ENCODE measurements around the gene SOWAHA.

The SOWAHA gene

DNA sequence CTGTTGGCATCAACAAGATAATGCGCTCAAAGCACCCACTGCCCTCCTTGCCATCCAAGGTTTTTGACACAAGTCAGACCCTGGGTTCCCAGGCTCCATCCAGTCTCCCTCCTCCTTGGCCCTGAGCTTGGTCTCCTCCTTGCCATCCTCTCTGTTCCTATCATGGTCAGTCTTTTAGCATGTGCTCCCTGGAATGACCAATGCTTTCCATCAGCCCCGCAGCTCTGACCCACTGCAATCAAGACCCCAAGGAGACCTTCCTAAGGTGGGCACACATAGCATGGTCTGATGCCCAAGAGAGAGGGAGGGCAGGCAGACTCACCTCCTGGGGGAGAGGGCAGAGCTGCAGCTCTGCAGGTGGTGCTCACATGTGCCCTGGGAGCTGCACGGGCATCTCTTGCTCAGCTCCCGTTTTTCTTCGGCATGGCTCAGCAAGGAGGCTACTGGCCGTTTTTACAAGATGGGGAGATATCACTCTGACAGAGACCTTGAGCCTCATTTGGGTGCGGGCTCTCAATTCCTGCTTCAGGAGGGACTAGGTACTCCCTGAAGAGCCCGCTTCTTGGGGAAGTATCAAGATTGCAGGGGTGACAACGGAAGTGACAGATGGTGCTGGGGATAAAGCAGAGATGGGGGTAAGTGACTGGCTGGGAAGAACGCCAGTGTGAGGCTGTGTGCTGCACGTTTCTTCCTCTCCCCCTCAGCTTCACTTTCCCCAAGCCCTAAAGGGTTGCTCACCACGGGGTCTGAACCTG lies 39.3 kb upstream of the SOWAHA start:
- ATAC-seq (replicated peaks): no peak
- no peak overlapping the region for H3K4me3 Mint-ChIP-seq

DNA sequence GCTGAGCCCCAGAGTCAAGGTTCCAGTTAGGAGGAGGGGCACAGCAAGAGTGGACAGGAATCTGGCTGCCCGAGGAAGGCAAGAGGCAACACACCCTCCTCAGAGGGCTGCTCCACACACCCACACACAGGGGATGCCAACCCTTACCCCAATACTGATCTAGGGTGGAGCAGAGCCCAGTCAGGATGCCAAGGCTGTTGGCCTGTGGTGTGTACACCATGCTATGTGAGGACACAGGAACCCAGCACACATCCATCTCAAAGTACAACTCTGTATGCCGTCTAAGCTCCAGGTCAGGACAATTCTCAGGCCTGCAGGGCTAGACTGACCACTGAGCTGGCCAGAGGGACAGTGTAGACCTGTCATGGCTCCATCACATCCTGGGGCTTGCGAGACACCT lies 38.7 kb upstream of the SOWAHA start:
- Mint-ChIP-seq H3K36me3 (no peaks in the 10 kb centered on the region), H3K4me1 (peaks cover 5 to 8% of the 10 kb centered on the region in 2 donors), H3K4me3 (no peak overlapping the region), H3K9me3 (no peaks in the 10 kb centered on the region), H3K27ac (no peak overlapping the region), H3K27me3 (peaks cover 34 to 62% of the 10 kb centered on the region in 2 donors)
- no peak for ATAC-seq (replicated peaks)
- no peak for DNase-seq

More for the DNA sequence above, 39.3 kb upstream of the SOWAHA start:
- no peaks in the 10 kb centered on the region for H3K36me3 Mint-ChIP-seq
- peaks cover 5 to 8% of the 10 kb centered on the region in 2 donors for H3K4me1 Mint-ChIP-seq
- DNase-seq: no peak
- H3K27ac Mint-ChIP-seq: no peak overlapping the region
- no peaks in the 10 kb centered on the region for H3K9me3 Mint-ChIP-seq
- peaks cover 29 to 58% of the 10 kb centered on the region in 2 donors for H3K27me3 Mint-ChIP-seq

DNA sequence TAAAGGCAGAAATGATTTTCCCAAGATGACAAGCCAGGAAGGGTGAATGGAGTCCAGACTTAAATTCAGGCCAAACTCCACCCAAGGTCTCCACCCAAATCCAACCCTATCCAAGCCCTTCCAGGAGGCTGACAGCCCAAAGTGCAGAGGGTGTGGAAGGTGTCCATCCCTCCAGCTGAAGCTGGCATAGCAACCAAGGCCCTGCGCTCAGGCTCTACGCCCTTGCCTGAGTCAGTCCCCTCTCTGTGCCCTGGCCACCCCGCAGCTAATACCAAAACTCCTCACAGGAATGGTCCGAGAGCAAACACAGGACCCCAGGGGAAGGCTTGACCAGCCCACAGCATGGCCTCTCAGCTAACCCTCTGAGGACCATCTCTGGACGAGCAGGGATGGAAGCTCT lies 38.2 kb upstream of the SOWAHA start:
- Mint-ChIP-seq H3K9me3 (no peaks in the 10 kb centered on the region), H3K36me3 (no peaks in the 10 kb centered on the region), H3K27me3 (peaks cover 39 to 66% of the 10 kb centered on the region in 2 donors), H3K4me1 (peaks cover 5 to 8% of the 10 kb centered on the region in 2 donors), H3K4me3 (no peak overlapping the region), H3K27ac (no peak overlapping the region)
- no peak for DNase-seq
- no peak for ATAC-seq (replicated peaks)

DNA sequence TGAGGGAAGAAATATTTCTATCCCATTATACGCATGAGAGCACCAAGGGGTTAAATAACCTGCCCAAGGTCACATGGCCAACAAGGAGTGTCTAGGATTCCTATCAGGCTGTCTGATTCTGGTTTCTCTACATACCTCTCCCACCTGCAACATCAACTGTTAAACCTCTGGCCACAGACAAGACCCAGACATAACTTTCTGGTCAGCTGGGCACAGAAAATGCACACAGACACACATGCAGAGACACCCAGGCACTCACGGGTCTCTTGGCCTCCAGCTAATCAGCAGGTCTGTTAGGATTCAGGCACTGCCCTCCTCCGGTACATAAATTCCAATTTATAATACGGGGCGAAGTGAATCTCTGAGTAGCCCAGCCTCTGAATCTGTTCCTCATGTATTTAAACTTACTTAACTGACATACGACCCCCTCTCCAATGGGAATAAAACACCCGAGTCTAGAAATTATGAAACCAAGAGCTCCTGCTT lies 37.6 kb upstream of the SOWAHA start:
- ATAC-seq (replicated peaks): no peak
- Mint-ChIP-seq H3K27ac (no peak overlapping the region), H3K4me3 (no peak overlapping the region), H3K27me3 (peaks cover 41 to 69% of the 10 kb centered on the region in 2 donors), H3K9me3 (no peaks in the 10 kb centered on the region), H3K36me3 (no peaks in the 10 kb centered on the region), H3K4me1 (peaks cover 5 to 8% of the 10 kb centered on the region in 2 donors)
- DNase-seq: no peak

DNA sequence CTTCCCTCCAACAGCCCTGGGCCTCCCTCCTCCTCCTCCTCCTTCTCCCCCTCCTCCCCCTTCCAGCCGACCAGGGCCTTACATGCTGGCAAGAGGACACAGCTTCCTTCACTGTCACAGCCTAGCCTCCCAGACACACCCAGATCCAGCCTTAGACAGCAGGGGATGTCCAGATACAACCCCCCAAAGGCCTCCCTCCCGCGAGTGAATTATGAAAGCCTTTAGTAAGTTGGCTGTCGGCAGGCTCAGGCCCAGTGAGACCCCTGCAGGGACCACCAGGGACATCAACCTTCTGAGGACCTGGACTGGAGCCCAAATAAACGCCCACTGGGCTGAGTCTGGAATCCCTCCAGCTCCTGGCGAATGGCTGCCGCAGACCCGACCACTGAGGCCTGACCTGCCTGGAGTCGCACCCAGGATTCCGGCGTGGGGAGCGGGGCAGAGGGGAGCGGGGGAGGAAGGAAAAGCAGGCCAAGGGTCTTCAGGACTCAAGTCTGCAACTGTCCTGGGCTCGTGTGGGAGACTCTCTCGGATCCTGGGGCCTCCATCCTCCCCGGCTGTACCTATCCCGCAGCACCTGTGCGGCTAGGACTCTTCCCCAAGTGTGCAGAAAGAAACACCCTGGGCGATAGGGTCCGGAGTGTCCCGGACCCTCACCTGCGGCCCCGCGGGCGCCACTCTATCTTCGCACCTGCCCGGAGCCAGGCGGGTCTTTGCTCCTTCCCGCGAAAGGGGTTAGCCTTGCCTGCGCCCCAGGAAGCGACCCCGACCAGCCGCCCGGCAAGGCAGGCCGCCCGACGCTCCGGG lies 36.8 kb upstream of the SOWAHA start:
- ATAC-seq (replicated peaks): peak; percentile 27 to 32
- peak overlapping the region; percentile 56 for H3K27ac Mint-ChIP-seq
- H3K4me1 Mint-ChIP-seq: peaks cover 5 to 8% of the 10 kb centered on the region in 2 donors
- peaks cover 43 to 74% of the 10 kb centered on the region in 2 donors for H3K27me3 Mint-ChIP-seq
- peak overlapping the region; percentile 60 to 77 for H3K4me3 Mint-ChIP-seq
- H3K9me3 Mint-ChIP-seq: no peaks in the 10 kb centered on the region
- no peaks in the 10 kb centered on the region for H3K36me3 Mint-ChIP-seq
- DNase-seq: no peak

DNA sequence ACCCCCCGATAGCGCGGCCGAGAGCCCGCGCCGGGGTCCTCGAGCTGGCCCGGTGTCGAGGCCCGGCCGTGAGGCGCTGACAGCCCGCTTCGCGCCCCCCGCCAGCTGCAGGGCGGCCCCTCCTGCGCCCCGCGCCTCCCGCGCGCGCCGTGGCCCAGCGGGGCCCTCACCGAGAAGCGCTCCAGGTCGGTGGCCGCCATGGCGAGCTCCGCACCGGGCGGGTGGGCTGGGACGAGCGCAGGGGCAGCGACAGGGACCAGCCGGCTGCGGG lies 36.2 kb upstream of the SOWAHA start:
- H3K36me3 Mint-ChIP-seq: no peaks in the 10 kb centered on the region
- H3K4me3 Mint-ChIP-seq: peak overlapping the region in 1 of 2 donors; percentile 77
- H3K27me3 Mint-ChIP-seq: peaks cover 48 to 79% of the 10 kb centered on the region in 2 donors
- H3K4me1 Mint-ChIP-seq: peaks cover 5 to 8% of the 10 kb centered on the region in 2 donors
- DNase-seq (no peak), ATAC-seq (replicated peaks) (no peak)
- no peak overlapping the region for H3K27ac Mint-ChIP-seq
- H3K9me3 Mint-ChIP-seq: no peaks in the 10 kb centered on the region

DNA sequence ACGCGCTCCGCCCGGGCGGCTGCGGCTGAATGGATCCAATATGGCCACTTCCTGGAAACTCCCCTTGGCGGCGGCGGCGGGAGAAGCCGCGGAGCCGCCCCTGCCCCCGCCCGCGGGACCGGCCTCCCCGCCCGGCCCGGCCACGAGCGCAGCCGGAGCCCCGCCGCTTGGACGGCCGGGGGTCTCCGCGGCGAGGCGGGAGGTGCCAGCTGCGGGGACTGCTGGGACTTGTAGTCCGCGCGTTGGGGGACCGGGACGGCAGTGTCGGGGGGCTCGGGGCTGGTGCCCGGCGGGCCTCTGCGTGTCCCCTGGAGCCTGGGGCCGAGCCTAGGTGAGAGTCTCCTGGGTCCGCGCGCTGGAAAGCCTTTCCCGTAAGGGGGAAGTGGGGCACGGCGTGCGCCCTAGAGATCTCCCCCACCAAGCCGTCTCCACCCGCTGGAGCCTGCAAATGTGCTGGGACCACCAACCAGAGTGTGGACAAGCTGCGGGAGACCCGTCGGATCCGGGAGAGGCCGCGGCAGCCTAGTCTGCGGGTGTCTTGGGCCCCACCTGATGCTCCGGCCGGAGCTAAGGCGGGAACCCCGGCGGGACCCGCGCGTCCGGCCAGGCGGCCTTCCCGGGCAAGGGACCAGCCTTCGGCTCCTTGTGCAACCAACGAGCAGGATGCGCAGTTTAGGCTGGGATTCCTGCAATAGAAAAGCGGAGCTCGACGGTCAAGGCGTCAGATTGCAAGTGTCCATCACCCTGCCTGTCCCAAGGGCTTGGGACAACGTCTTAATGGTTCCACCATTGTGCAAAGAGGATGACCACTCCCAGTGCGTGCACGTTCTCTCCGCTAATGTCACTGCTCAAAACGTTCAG lies 35.7 kb upstream of the SOWAHA start, which contains the start of gene SEPTIN8:
Gene SEPTIN8 (minus strand): TSS at position 31 of the 861 bp plus-strand sequence. CDS start 102 bp downstream, outside the sequence.
- Mint-ChIP-seq H3K27me3 (peaks cover 54 to 79% of the 10 kb centered on the region in 2 donors), H3K9me3 (no peaks in the 10 kb centered on the region), H3K4me3 (peak within 1 kb of the TSS; percentile 77 to 81), H3K36me3 (no peaks in the 10 kb centered on the region), H3K4me1 (peaks cover 5 to 14% of the 10 kb centered on the region in 2 donors), H3K27ac (peak within 1 kb of the TSS; percentile 56)
- ATAC-seq (replicated peaks): peak; percentile 75 to 84
- peak; percentile 28 for DNase-seq

DNA sequence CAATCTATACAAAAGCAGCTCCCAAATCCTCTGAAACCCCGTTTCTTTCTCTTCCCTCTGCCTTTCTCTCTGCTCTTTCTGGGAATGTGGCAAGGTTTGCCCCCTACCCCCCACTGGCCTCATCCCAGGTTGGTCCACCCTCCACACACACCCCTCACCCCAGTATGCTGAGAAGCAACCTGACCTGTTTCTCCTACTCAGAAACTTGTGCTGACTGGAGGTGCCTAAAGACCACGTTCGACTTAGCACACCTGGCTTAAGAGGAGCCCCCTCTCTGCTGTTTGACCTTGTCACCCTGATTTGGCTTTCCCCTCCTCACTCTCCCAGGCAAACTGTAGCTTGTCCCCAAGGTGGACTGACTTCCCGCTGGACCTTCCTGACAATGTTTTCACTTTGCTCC lies 35.0 kb upstream of the SOWAHA start:
- Mint-ChIP-seq H3K27me3 (peaks cover 55 to 79% of the 10 kb centered on the region in 2 donors), H3K9me3 (no peaks in the 10 kb centered on the region)

DNA sequence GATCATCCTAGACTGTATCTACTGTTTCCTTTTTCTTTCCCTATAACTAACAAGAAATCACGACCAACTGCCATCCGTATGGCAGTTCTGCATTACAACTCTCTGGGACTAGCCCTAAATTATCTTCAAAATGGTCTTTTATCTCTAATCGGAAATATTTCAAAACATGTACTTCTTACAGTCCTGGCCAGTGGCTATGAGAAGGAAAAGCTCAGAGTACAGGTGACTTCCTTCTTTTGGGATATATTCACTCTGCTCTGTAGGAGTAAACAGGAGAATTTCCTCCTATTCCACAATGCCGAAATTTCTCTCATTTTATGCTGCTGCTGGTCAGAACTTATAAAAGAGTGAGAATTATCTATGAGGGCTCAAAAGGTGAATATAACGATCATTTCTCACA lies 34.2 kb upstream of the SOWAHA start:
- Mint-ChIP-seq H3K27me3 (peaks cover 53 to 79% of the 10 kb centered on the region in 2 donors), H3K4me1 (peaks cover 5 to 15% of the 10 kb centered on the region in 2 donors), H3K4me3 (no peak overlapping the region), H3K27ac (no peak overlapping the region), H3K9me3 (no peaks in the 10 kb centered on the region), H3K36me3 (no peaks in the 10 kb centered on the region)
- ATAC-seq (replicated peaks) (no peak), DNase-seq (no peak)

More for the DNA sequence above, 35.0 kb upstream of the SOWAHA start:
- H3K4me1 Mint-ChIP-seq: peaks cover 5 to 15% of the 10 kb centered on the region in 2 donors
- ATAC-seq (replicated peaks): no peak
- H3K36me3 Mint-ChIP-seq: no peaks in the 10 kb centered on the region
- no peak for DNase-seq
- H3K27ac Mint-ChIP-seq: peak overlapping the region; percentile 56
- peak overlapping the region; percentile 77 to 81 for H3K4me3 Mint-ChIP-seq

DNA sequence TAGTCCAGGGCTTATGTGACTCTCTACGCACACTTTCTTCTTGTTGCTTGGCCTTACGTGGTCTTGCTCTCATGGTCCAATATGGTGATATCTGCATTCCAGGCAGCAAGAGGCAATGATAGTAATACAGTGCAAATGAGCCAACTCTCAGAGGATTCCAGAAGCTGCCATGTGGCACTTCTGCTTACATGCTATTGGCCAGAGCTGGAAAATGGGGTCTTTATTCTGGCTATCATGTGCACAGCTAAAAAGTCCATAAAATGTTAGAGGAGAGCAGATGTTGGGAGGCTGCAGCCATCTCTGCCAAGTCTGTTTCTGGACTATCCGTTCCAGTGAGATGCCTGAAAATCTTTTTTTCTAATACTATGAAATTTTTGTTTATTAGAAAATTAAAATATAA lies 33.1 kb upstream of the SOWAHA start:
- peaks cover 47 to 77% of the 10 kb centered on the region in 2 donors for H3K27me3 Mint-ChIP-seq
- no peaks in the 10 kb centered on the region for H3K36me3 Mint-ChIP-seq
- no peak for DNase-seq
- no peak for ATAC-seq (replicated peaks)
- H3K4me1 Mint-ChIP-seq: peaks cover 6 to 16% of the 10 kb centered on the region in 2 donors
- no peaks in the 10 kb centered on the region for H3K9me3 Mint-ChIP-seq
- no peak overlapping the region for H3K27ac Mint-ChIP-seq
- no peak overlapping the region for H3K4me3 Mint-ChIP-seq

DNA sequence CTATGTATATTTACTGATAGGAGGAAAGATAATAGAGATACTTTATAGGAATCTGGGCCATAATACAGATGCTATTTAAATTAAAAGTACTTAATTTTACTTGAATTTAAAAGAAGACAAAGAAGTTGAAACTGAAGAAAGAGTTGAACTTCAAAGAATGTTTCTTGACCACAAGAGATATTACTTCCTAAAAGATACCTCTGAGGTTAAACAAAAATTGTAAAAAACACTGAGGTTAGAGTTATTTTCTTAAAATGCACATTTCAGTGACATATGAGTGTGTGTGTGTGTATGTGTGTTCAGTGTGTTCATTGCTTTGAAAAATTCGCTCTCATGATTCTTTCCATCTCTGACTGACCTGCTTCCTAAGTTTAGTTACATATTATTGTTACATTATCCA lies 32.5 kb upstream of the SOWAHA start:
- no peak overlapping the region for H3K27ac Mint-ChIP-seq
- no peaks in the 10 kb centered on the region for H3K9me3 Mint-ChIP-seq
- H3K27me3 Mint-ChIP-seq: peaks cover 48 to 77% of the 10 kb centered on the region in 2 donors
- no peak overlapping the region for H3K4me3 Mint-ChIP-seq
- no peaks in the 10 kb centered on the region for H3K36me3 Mint-ChIP-seq
- H3K4me1 Mint-ChIP-seq: peaks cover 11 to 22% of the 10 kb centered on the region in 2 donors
- ATAC-seq (replicated peaks): no peak
- no peak for DNase-seq

DNA sequence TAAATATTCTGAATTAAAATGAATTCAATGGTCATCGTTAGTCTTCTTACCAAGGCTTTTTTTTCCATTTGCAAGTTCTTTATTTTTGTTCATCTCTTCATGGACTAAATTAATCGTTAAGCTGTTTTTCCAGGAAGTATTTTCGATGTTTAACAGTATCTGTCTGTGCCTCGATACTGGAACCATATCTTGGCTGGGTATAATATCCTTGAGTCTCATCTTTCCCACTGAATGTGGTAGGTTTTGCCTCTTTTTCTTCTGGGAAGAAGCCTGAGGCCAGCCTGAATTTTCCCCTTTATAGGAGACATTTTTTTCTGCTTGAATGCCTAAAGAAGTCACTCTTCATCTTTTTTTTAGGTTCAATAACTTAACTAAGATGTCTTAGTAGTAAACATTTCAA lies 32.1 kb upstream of the SOWAHA start:
- no peak overlapping the region for H3K27ac Mint-ChIP-seq
- H3K36me3 Mint-ChIP-seq: no peaks in the 10 kb centered on the region
- DNase-seq (no peak), ATAC-seq (replicated peaks) (no peak)
- no peaks in the 10 kb centered on the region for H3K9me3 Mint-ChIP-seq
- H3K27me3 Mint-ChIP-seq: peaks cover 52 to 77% of the 10 kb centered on the region in 2 donors
- peaks cover 12 to 23% of the 10 kb centered on the region in 2 donors for H3K4me1 Mint-ChIP-seq
- H3K4me3 Mint-ChIP-seq: no peak overlapping the region

DNA sequence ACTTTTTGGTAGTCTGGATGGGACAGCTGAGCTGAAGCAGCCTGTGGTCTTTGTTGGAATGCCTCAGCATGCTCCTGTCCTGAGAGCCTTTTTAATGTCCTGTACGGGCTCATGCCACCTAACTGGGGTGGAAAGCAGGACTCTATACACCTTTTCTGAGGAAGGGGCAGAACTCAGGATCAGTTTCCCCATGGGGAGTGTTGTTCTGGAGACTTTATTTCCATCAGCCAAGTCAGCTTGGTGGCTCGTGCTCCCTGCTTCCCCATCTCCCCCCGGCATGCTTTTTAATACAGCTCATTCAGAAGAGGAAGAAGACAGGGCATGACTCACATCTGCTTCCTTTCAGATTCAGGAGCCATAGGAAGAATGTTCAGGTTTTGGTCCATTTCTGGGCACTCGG lies 31.0 kb upstream of the SOWAHA start:
- no peak for ATAC-seq (replicated peaks)
- Mint-ChIP-seq H3K9me3 (no peaks in the 10 kb centered on the region), H3K4me3 (no peak overlapping the region), H3K36me3 (no peaks in the 10 kb centered on the region), H3K27ac (no peak overlapping the region), H3K4me1 (peaks cover 12 to 23% of the 10 kb centered on the region in 2 donors), H3K27me3 (peaks cover 53 to 74% of the 10 kb centered on the region in 2 donors)
- no peak for DNase-seq

DNA sequence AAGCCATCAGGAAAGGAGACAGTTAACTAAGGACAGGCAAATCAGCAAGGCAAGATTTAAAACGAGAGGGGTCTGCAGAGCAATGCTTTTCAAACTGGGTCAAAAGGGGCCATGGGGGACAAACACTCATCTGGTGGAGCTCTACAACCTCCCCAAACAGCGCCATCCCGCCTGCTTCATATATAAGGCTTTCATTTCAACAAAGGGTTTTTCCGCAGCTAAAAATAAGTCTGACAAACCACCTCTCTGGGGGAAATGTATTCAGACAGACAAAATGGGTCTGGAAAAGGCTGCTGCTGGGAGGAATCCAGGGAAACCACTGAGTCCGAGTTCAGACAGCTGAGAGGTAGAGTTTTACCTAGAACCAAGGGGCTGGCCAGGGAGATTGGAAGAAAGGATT lies 27.7 kb upstream of the SOWAHA start:
- Mint-ChIP-seq H3K27ac (no peak overlapping the region), H3K27me3 (peaks cover 32 to 52% of the 10 kb centered on the region in 2 donors), H3K4me1 (peaks cover 6 to 15% of the 10 kb centered on the region in 2 donors), H3K9me3 (no peaks in the 10 kb centered on the region), H3K36me3 (no peaks in the 10 kb centered on the region), H3K4me3 (no peak overlapping the region)
- ATAC-seq (replicated peaks): no peak
- DNase-seq: no peak

All from stimulated activated naive B cell treated with anti-CD40 and anti-IgM and Interleukin-4, amounts not matched to agents 10 μg/mL and 1 μg/mL and 100 μg/mL, for 72 hours (primary cell).